Glutamatergic neuron (in vitro differentiated cells): Measurements from ENCODE around the gene HOXB5. TPM values are rescaled to one million over a fixed set of nuclear protein-coding genes. Genes with fewer than 3 reads are reported as not detected.

Source experiments
- DNase-seq: peaks from one replicate; pipeline ENCODE4 v3.0.0; 2022
- H3K27ac Mint-ChIP-seq: one replicate; pipeline ENCODE4 v1.8.0; 2020; ENCODE audit warnings: mild to moderate bottlenecking, mixed read lengths, inconsistent platforms; ENCODE audit not compliant: unreplicated experiment
- H3K27me3 Mint-ChIP-seq: one replicate; pipeline ENCODE4 v1.8.0; 2020; ENCODE audit warnings: mild to moderate bottlenecking, moderate library complexity, mixed read lengths, inconsistent platforms; ENCODE audit not compliant: unreplicated experiment
- H3K36me3 Mint-ChIP-seq: one replicate; pipeline ENCODE4 v1.8.0; 2020; ENCODE audit warnings: mild to moderate bottlenecking, mixed read lengths, inconsistent platforms; ENCODE audit not compliant: unreplicated experiment
- H3K4me1 Mint-ChIP-seq: one replicate; pipeline ENCODE4 v1.8.0; 2020; ENCODE audit warnings: mild to moderate bottlenecking, low read depth, mixed read lengths, inconsistent platforms; ENCODE audit not compliant: unreplicated experiment
- H3K4me3 Mint-ChIP-seq: one replicate; pipeline ENCODE4 v1.8.0; 2020; ENCODE audit warnings: mild to moderate bottlenecking, mixed read lengths, inconsistent platforms; ENCODE audit not compliant: unreplicated experiment
- H3K9me3 Mint-ChIP-seq: one replicate; pipeline ENCODE4 v1.8.0; 2020; ENCODE audit warnings: mild to moderate bottlenecking, moderate library complexity, mixed read lengths, inconsistent platforms; ENCODE audit not compliant: unreplicated experiment
- CTCF ChIP-seq: fragments of 200-600 bp; sonication (generic); IDR thresholded peaks from one replicate; pipeline ENCODE4 v1.5.0; 2021; ENCODE audit not compliant: partially characterized antibody, unreplicated experiment
- total RNA-seq: library from RNA; stranded (reverse); fragmentation: NEBNext Ultra II Directional; extraction: Animal tissue kit (Norgen Biotek cat#: 25700); gene quantifications from one replicate; pipeline ENCODE4 v1.2.1, GENCODE V29; 2021; ENCODE audit not compliant: unreplicated experiment

Gene HOXB5
- total RNA-seq, 1 donor from 2014 or later: not detected

DNA sequence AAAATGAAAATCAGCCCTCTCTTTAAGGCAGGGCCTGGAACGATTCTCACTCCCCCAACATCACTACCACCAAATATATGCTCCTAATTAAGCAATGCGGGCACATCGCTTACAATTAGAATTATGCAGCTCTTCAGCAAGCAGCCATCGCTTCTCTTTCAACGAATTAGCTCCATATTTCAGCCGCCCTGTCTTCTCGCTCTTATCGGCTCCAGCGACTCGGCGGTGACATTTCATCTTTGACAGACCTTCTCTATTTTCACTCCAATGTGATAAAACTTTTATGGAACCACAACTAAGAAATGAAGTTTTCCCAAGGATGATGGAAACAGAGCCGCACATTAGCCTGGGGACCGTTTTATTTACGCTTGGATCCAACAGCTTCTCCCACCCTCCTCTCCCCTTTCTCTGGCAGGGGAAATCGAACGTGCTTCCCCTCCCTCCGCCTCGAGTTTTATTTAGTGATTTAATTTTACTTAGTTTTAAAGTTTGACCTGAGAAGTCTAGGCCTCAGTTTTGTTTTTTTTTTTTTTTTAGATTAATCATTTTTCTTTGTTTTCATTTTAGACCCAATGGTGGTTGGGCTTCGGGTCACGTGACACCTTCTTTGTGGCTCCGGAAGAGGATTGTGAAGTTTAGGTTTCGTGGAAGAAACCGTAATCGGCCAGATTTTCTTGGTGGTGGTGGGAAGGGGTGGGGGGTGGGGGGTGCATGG lies 45.6 kb downstream of the HOXB5 start:
- H3K36me3 Mint-ChIP-seq: no peaks in the 10 kb centered on the region
- DNase-seq: no peak
- H3K4me1 Mint-ChIP-seq: peaks cover 11% of the 10 kb centered on the region
- peak overlapping the region; percentile 66 for H3K4me3 Mint-ChIP-seq
- no peak for TF ChIP-seq CTCF
- peaks cover 13% of the 10 kb centered on the region for H3K9me3 Mint-ChIP-seq
- H3K27me3 Mint-ChIP-seq: peaks cover 40% of the 10 kb centered on the region
- peak overlapping the region; percentile 26 for H3K27ac Mint-ChIP-seq

- H3K4me3 Mint-ChIP-seq: peak overlapping the region; percentile 68
- no peak for DNase-seq
- H3K36me3 Mint-ChIP-seq: no peaks in the 10 kb centered on the region
- peak overlapping the region; percentile 26 for H3K27ac Mint-ChIP-seq
- TF ChIP-seq CTCF: no peak
- peaks cover 42% of the 10 kb centered on the region for H3K27me3 Mint-ChIP-seq
- peaks cover 11% of the 10 kb centered on the region for H3K4me1 Mint-ChIP-seq
- H3K9me3 Mint-ChIP-seq: peaks cover 18% of the 10 kb centered on the region
Observed at GRCh38 chr17:48546924-48547807, 46.4 kb downstream of the HOXB5 start.

DNA sequence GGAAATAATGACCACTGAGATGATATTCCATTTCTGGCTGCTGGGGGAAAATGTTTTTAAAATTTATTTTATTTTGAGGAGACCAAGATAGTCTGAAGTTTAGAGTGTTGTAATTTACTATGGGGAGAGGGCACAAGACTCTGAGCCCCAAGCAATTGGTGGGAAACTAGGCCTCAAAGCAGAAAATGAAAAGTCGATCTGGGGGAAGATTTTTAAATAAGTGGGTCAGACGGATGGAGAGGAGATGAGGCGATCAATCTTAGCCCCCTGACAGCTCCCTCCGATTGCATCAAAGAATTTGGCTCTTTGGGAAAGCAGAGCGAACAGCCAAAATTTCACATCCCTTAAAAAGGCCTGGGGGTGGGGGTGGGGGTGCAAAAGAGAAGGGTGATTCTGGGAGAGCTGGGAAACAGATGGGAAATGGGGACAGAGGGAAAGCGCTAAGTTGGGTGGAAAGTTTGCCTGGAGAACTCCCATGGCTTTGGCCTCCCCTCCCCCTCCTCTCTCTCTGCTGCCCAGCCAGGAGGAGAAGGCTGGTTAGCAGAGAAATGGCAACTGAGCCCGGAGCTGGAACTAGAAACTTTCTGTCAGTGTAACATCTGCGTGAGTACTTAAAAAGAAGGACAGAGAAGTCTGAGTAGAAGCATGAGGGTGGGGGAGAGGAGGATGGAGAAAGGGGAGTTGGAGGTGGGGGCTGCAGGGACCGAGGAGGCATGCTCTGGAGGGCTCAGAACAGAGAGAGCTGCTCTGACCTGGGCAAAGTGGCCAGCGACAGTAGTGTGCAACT lies 47.2 kb downstream of the HOXB5 start:
- H3K36me3 Mint-ChIP-seq: no peaks in the 10 kb centered on the region
- peaks cover 43% of the 10 kb centered on the region for H3K27me3 Mint-ChIP-seq
- H3K4me1 Mint-ChIP-seq: peaks cover 11% of the 10 kb centered on the region
- TF ChIP-seq CTCF: no peak
- peaks cover 16% of the 10 kb centered on the region for H3K9me3 Mint-ChIP-seq
- peak overlapping the region; percentile 68 for H3K4me3 Mint-ChIP-seq
- H3K27ac Mint-ChIP-seq: no peak overlapping the region
- DNase-seq: no peak

GRCh38 chr17:48545539-48545938 lies 48.0 kb downstream of the HOXB5 start:
- Mint-ChIP-seq H3K27ac (peak overlapping the region; percentile 45), H3K36me3 (no peaks in the 10 kb centered on the region), H3K4me1 (peaks cover 14% of the 10 kb centered on the region), H3K27me3 (peaks cover 45% of the 10 kb centered on the region), H3K4me3 (peak overlapping the region; percentile 63), H3K9me3 (peaks cover 20% of the 10 kb centered on the region)
- no peak for TF ChIP-seq CTCF
- DNase-seq: no peak
